GM21515 (cell line): ENCODE measurements around the gene SSMEM1.
"Not testable (repeated sequence)": the region's sequence is repeated elsewhere in the genome, so short reads cannot be mapped to it uniquely, and the experiment has no call there.

Source experiments
- ATAC-seq: cut with Tn5 transposase; IDR thresholded peaks from one replicate; pipeline ENCODE4 v1.9.1; 2021; ENCODE audit not compliant: unreplicated experiment

SSMEM1 gene, protein sequence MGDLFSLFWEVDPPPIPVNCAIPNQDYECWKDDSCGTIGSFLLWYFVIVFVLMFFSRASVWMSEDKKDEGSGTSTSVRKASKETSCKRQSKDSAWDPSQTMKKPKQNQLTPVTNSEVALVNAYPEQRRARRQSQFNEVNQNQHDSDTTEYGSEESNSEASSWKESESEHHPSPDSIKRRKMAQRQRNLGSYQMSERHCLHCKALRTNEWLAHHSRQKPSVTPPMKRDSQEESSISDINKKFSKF

GRCh38 chr7:130207642-130208041 lies at the start of gene SSMEM1:
Gene SSMEM1, plus strand, starts transcription at chr7:130207860. Its CDS starts 51 bp downstream, at chr7:130207911.
- no peak for ATAC-seq

- no peak for ATAC-seq
Observed at GRCh38 chr7:130160023-130160422, 47.6 kb upstream of the SSMEM1 start.

DNA sequence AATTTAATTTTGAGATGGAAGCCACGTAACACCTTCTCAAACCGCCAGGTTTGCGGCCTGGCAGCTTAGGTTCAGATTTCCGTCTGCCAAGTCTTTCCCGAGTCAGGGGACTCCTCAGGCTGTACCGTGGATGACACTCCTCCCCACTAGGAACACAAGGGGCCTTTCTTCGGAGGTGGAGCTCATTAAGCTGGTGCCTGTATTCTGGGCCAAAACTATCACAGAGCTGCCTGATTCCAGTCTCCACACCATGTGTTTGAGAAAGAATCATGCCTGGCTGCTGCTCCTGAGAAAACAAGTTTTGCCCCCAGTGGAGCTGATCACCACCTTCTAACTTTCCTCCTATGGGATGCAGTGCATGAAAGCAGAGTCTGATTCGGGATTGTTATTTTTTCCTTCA lies 47.2 kb upstream of the SSMEM1 start:
- no peak for ATAC-seq

- no peak for ATAC-seq
Observed at GRCh38 chr7:130162196-130162595, 45.5 kb upstream of the SSMEM1 start.

GRCh38 chr7:130174237-130174959 lies 33.3 kb upstream of the SSMEM1 start:
- no peak for ATAC-seq

DNA sequence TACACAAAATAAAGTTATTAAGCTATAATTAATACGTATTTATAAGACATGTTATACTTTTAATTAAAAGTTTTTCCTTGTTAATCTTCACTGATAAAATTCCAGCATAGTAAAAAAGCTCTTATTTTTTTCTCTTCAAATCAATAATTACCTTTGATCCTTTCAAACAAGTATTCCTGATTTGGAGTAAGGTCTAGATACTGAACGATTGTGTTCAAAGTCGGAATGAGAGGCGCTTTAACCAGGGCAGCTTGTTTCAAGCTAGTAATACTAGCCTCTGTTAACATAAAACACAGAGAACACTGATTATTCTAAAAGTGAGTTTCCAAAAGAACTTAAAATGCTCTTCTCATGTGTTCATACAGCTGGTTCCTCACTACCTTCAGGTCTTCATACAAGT lies 29.4 kb upstream of the SSMEM1 start:
- ATAC-seq: no peak

DNA sequence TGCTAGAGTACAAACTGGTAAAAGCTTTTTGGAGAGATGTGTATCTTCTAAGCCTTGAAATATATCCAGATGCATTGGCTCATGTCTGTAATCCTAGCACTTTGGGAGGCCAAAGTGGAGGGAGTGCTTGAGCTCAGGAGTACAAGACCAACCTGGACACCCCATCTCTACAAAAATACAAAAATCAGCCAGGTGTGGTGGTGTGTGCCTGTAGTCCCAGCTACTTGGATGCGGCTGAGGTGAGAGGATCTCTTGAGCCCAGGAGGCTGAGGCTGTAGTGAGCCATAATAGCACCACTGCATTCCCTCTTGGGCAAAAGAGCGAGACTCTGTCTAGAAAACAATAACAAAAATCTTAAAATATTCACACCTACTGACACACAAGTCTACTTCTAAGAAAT lies 28.0 kb upstream of the SSMEM1 start:
- no peak for ATAC-seq

GRCh38 chr7:130180571-130181262 lies 26.9 kb upstream of the SSMEM1 start:
- no peak for ATAC-seq

GRCh38 chr7:130181263-130181605 lies 26.4 kb upstream of the SSMEM1 start:
- ATAC-seq: no peak

DNA sequence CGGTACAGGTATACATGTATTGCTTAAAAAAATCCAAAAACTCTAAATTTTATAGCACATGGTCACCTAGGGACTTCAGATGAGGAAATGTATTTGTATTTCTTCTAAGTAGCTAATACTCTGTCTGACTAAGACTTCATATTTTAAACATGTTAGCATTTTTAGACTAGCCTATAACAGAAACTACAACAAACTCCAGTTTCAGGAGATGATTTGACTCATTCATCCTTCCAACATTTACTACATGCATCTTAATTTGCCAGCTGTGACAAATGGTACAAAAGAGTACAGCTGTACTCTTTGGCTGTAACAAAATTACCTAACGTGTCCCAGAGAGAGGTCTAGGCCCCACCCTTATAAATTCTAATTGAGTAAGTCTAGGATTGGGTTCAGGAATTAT lies 24.7 kb upstream of the SSMEM1 start:
- ATAC-seq: peak; percentile 63

DNA sequence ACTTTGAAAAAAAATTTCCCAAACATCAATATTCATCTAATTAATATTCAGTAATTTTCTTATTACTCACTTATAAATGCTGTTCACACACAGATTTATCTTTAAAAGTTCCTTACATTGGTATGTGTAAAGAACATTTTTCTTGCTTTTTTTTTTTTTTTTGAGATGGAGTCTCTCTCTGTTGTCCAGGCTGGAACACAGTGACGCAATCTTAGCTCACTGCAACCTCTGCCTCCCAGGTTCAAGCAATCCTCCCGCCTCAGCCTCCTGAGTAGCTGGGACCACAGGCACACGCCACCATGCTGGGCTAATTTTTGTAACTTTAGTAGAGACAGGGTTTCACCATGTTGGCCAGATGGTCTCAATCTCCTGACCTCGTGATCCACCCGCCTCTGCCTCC lies 23.3 kb upstream of the SSMEM1 start:
- ATAC-seq: not testable (repeated sequence)

- no peak for ATAC-seq
Observed at GRCh38 chr7:130187360-130187759, 20.3 kb upstream of the SSMEM1 start.

GRCh38 chr7:130189343-130189742 lies 18.3 kb upstream of the SSMEM1 start:
- no peak for ATAC-seq

DNA sequence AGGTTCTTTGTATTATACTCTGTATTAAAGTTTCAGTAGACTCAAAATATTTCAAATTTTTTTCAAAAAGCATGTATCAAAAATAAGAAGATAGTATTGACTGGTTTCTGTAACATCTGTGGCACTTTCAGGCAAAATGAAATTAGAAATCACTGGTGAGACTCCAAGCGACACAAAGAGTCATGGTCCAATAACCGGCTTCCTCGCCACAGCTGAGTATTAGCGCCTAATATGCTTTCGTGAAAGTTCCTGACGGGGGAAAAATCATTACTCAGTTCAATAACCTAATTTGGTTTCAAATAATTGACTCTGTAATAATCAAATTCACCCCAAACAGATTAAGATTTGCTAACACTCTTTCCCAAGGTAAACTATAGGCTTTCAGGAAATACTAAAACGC lies 15.9 kb upstream of the SSMEM1 start:
- ATAC-seq: no peak

- no peak for ATAC-seq
Observed at GRCh38 chr7:130195396-130195795, 12.3 kb upstream of the SSMEM1 start.

- no peak for ATAC-seq
Observed at GRCh38 chr7:130196476-130196875, 11.2 kb upstream of the SSMEM1 start.

- no peak for ATAC-seq
Observed at GRCh38 chr7:130197094-130197493, 10.6 kb upstream of the SSMEM1 start.

- ATAC-seq: no peak
Observed at GRCh38 chr7:130201796-130202195, 5.9 kb upstream of the SSMEM1 start.

DNA sequence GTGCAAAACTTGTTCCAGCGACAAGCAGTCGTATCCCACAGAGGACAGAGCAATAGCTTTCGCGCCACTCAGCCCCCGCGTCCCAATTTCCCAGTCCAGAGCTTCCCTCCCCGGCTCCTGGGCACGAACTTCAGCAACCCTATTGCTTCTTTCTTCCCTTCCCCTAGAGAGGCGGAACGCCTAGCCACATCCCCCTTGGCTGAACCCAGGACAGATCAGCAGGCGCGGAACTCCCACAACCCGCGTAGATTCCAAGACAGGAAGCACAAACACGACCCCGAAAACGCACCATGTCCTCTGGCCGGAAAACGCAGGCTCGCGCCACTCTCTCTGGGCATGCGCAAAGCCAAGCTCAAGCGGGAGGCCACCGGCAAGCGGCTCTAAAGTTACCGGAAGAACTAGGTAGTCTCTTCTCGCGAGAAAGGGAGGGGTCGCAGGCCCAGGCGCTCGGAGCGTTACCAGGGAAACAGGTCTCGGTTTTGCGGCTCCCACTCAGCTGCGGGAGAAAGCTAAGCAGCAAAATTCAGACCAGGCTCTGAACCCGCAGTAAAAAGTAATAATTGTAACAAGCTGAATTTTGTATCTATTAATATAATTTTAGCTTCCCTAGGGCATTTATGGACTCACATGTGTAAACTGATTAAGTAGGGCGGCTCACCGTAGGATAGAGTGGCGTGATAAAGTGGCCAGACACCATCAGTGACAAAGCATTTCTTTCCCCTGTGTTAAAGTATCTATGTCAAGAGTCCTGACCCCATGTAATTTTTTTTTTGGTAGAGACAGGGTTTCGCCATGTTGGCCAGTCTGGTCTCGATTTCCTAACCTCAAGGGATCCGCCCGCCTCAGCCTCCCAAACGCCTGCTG lies 2.3 kb upstream of the SSMEM1 start, which contains the start of gene TMEM209:
TMEM209 (minus strand) TSS at position 323 of the 864 bp plus-strand sequence; CDS start at position 292, 31 bp downstream.
- ATAC-seq: peak; percentile 96

DNA sequence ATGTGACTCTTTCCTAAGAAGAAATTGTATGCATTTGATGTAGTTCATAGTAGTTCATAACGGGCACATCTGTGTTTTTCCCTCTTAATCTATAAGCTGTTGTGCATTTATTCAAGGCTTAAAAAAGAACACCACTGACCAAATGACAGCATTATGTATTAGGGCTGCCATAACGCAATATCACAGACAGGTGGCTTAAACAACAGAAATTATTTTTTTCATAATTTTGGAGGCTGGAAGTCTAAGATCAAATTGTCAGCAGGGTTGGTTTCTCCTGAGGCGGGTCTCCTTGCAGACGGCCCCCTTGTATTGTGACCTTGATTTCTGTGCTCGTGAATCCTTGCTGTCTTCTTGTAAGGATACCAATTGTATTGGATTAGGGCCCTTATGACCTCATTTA lies 627 bp upstream of the SSMEM1 start:
- no peak for ATAC-seq

- ATAC-seq: no peak
Observed at GRCh38 chr7:130208516-130208915, 856 bp downstream of the SSMEM1 start.
